Lower lobe of right lung (tissue), 2 donors: ENCODE data around the gene SLC66A1. TPM values are rescaled to one million over a fixed set of nuclear protein-coding genes. Genes with fewer than 3 reads are reported as not detected.

Source experiments
- ATAC-seq, 2 donors: fragments of 200-7000 bp; cut with Tn5 transposase; one replicate each; pipeline ENCODE4 v1.9.1; 2020 to 2022; ENCODE audit warnings: mild to moderate bottlenecking in 2 of 2, moderate library complexity in 2 of 2
- DNase-seq: peaks from one replicate; pipeline ENCODE4 v3.0.0-alpha.2; 2020
- H3K27ac ChIP-seq: fragments of 200-600 bp; one replicate; pipeline ENCODE4 v1.8.0; 2022
- H3K27me3 ChIP-seq: fragments of 200-600 bp; one replicate; pipeline ENCODE4 v1.8.0; 2022; ENCODE audit warnings: low read depth
- H3K36me3 ChIP-seq: fragments of 200-600 bp; one replicate; pipeline ENCODE4 v1.8.0; 2022; ENCODE audit warnings: mild to moderate bottlenecking
- H3K4me1 ChIP-seq: fragments of 200-600 bp; one replicate; pipeline ENCODE4 v1.8.0; 2022
- H3K4me3 ChIP-seq: fragments of 200-600 bp; one replicate; pipeline ENCODE4 v1.8.0; 2022; ENCODE audit warnings: mild to moderate bottlenecking
- H3K9me3 ChIP-seq: fragments of 200-600 bp; one replicate; pipeline ENCODE4 v1.8.0; 2022
- intact Hi-C: fragments of 100-400 bp; cut with DNase I; formaldehyde crosslinking; loops from one replicate; pipeline ENCODE4 v1.11.0; 2022
- total RNA-seq: library from RNA; stranded (reverse); fragmentation: NEBNext Ultra II Directional; extraction: Animal tissue kit (Norgen Biotek cat#: 25700); gene quantifications from one replicate; pipeline ENCODE4 v1.2.1, GENCODE V29; 2021
- TF ChIP-seq, protein P1 (sequence below): fragments of 200-600 bp; IDR thresholded peaks from one replicate; pipeline ENCODE4 v1.8.0; 2022; ENCODE audit warnings: antibody characterized with exemption, mild to moderate bottlenecking
- donor health status: DM: no; HTN: yes; CAD: no; lungs with severe emphysema.

SLC66A1 gene
- total RNA-seq, 1 donor from 2014 or later, result 15.4 TPM

GRCh38 chr1:19367584-19368041 is 55.5 kb downstream of the SLC66A1 start:
- peak in 1 of 2 donors; percentile 20 for ATAC-seq
- TF ChIP-seq, protein P1, sequence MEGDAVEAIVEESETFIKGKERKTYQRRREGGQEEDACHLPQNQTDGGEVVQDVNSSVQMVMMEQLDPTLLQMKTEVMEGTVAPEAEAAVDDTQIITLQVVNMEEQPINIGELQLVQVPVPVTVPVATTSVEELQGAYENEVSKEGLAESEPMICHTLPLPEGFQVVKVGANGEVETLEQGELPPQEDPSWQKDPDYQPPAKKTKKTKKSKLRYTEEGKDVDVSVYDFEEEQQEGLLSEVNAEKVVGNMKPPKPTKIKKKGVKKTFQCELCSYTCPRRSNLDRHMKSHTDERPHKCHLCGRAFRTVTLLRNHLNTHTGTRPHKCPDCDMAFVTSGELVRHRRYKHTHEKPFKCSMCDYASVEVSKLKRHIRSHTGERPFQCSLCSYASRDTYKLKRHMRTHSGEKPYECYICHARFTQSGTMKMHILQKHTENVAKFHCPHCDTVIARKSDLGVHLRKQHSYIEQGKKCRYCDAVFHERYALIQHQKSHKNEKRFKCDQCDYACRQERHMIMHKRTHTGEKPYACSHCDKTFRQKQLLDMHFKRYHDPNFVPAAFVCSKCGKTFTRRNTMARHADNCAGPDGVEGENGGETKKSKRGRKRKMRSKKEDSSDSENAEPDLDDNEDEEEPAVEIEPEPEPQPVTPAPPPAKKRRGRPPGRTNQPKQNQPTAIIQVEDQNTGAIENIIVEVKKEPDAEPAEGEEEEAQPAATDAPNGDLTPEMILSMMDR, result no peak

GRCh38 chr1:19368050-19368449 is 55.9 kb downstream of the SLC66A1 start:
- intact Hi-C loops, result no loop called here
- Histone ChIP-seq H3K4me3 (no peak overlapping the region), H3K4me1 (peaks cover 70% of the 10 kb centered on the region), H3K36me3 (peaks cover 21% of the 10 kb centered on the region), H3K27me3 (no peaks in the 10 kb centered on the region), H3K9me3 (no peaks in the 10 kb centered on the region), H3K27ac (no peak overlapping the region)
- ATAC-seq, result no peak
- TF ChIP-seq, protein P1, result no peak
- DNase-seq, result no peak

More at GRCh38 chr1:19367584-19368041, 55.5 kb downstream of the SLC66A1 start:
- H3K4me3 ChIP-seq, result no peak overlapping the region
- H3K36me3 ChIP-seq, result peaks cover 19% of the 10 kb centered on the region
- H3K9me3 ChIP-seq, result no peaks in the 10 kb centered on the region
- no peaks in the 10 kb centered on the region for H3K27me3 ChIP-seq
- DNase-seq, result no peak
- intact Hi-C loops, result no loop called here
- H3K27ac ChIP-seq, result no peak overlapping the region
- H3K4me1 ChIP-seq, result peaks cover 65% of the 10 kb centered on the region

- Histone ChIP-seq H3K27ac (peak overlapping the region; percentile 85), H3K36me3 (peaks cover 30% of the 10 kb centered on the region), H3K4me1 (peaks cover 73% of the 10 kb centered on the region), H3K4me3 (no peak overlapping the region), H3K9me3 (no peaks in the 10 kb centered on the region), H3K27me3 (no peaks in the 10 kb centered on the region)
- TF ChIP-seq, protein P1, result no peak
- no peak for DNase-seq
- no peak for ATAC-seq
- intact Hi-C loops, result no loop called here
These were observed 56.8 kb downstream of the SLC66A1 start for GRCh38 chr1:19368964-19369363.

DNA sequence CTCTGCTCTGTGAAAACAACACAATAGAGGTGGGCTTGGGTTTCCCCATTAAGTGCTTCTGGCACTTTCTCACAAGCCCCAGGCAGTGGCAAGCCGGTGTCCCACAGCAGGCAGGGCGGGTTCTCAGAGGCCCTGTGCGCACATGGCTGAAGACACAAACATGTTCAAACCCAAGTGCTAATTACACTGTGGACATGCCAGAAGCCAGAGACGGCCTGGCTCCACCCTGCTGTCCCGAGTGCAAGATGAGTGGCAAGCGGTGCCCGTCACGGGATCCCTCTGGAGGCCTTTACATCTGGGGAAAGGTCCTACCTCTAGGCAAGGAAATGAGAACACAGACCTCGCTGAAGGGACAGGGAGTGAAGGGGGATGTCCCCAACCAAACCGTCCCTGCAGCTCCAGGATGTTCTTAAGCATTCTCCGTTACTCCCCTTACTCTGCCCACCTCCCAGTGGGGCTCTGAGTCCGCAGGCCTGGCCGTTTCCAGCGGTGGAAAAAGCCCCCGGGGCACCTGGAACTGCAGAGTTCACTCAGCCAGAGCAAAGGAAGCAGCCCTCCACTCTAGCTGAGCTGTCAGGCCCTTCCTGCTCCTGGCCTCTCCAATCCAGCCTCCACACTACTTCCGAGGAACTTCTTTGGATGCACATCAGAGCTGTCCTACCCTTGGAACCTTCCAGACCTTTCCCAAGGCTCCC is 57.4 kb downstream of the SLC66A1 start:
- Histone ChIP-seq H3K27me3 (no peaks in the 10 kb centered on the region), H3K9me3 (no peaks in the 10 kb centered on the region), H3K36me3 (peaks cover 36% of the 10 kb centered on the region), H3K4me3 (no peak overlapping the region), H3K27ac (peak overlapping the region; percentile 85), H3K4me1 (peaks cover 75% of the 10 kb centered on the region)
- peak; percentile 71 for DNase-seq
- intact Hi-C loops, result no loop called here
- ATAC-seq, result peak; percentile 37 to 47
- TF ChIP-seq, protein P1, result no peak

DNA sequence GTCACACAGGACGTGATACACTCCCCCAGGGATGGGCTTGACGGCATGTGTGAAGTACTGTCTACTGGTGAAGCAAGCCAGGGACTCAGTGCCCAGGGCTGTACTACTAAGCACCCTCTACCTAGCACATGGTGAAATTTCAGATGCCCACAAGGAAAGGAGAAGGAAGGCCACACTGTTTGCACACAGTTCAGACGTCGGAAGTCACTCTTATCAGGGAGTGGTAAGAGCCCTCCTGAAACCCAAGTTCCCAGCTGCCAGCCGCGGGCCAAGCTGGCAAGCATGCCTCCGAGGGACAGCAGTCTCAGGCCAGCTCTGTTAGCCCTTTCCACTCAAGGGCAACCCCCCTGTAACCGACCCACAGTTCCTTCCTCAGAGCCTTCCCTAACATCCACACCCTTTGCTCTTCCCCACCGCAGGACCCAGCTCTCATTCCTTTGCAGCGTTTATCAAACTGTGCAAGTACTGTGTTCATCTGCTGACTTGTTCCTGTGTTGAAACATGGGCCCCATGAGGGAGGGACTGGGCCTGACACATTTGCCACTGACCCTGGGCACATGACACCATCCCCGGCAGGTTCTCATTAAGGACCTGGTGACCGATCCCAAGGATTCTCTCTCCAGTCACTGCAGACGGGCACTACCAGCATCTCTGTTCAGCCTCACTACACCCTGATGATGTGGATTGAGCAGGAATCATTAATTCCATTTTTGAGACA is 58.5 kb downstream of the SLC66A1 start:
- peaks cover 76% of the 10 kb centered on the region for H3K4me1 ChIP-seq
- TF ChIP-seq, protein P1, result no peak
- DNase-seq, result peak; percentile 77
- H3K4me3 ChIP-seq, result no peak overlapping the region
- H3K27me3 ChIP-seq, result no peaks in the 10 kb centered on the region
- intact Hi-C loops, result no loop called here
- H3K9me3 ChIP-seq, result no peaks in the 10 kb centered on the region
- H3K36me3 ChIP-seq, result peaks cover 35% of the 10 kb centered on the region
- peak overlapping the region; percentile 85 for H3K27ac ChIP-seq
- ATAC-seq, result peak; percentile 91
